Heart left ventricle (tissue), 13 donors: ENCODE data around the gene IQGAP2.

ENCODE experiments used
- CTCF ChIP-seq, 12 donors: fragments of 200-600 bp; sonication (generic) in 4 of 12; IDR thresholded peaks; one replicate each; pipeline versions ENCODE4 v1.5.0 to v1.8.0; 2018 to 2022; ENCODE audit warnings: antibody characterized with exemption in 12 of 12, mild to moderate bottlenecking in 5 of 12
- POLR2A ChIP-seq, 2 donors: fragments of 450-650 bp; IDR thresholded peaks; one replicate each; pipeline ENCODE4 v1.6.1; 2017; ENCODE audit warnings: antibody characterized with exemption in 2 of 2, mild to moderate bottlenecking in 2 of 2, moderate library complexity in 2 of 2
- donor health status: ischemic (EF 13 %, LVEDD 7.1; RV severe dilation, severe dysfunction).
- donor health status: DM: no; HTN: yes; CAD: no.
- donor health status: DM: no; HTN: no; CAD: no.
- donor health status: ischemic (EF 25% LVEDD 6.9; RV normal size, moderate dysfunction).
- donor health status: ischemic (EF 25% LVEDD 5.7; RV mildly dilated, moderate dysfunction).
- donor health status: ischemic (EF 35%, LVEDD 5.7; RV mildly dilated, moderate dysfunction).
- donor health status: nonischemic (EF 11% LVEDD 7.7; RV severe dilation, severe dysfunction).
- donor health status: DM: yes; HTN: yes; CAD: no.
- donor health status: PGD.
- donor health status: ischemic (EF 29% LVEDD 5.4; RV normal size, mild dysfunction).
- donor health status: nonischemic (EF 23%, LVEDD 6.1; RV moderate dilation, normal function).

DNA sequence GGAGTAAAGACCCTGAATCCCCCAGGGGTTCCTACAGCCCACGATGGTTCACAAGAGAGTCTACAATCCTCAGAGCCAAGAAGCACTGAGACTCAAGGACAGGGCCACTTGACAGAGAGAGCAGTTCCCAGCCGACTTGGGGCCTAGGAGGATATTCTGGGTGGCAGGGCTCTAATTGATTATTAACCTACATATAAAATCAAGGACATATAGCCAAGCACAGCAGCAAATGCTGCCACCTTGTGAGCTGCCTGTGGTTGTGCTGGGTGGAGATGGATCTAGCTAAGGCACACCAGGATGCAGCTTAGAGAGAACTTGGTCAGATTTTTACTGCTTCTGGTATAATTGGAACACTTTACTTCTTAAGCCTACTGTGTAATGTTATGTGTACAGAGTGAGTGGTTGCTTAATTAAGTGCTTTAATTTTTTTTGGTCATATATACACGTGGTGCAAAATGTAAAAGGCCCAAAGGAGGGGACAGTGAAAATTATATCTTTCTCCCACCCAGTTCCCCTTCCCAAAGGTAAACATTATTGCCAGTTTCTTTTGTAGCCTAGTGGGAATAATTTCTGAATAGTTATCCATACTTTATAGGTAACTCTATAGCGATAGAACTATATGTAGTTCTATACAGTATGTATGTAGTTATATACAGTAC lies 141.3 kb downstream of the IQGAP2 start:
- peak in 6 of 12 donors; percentile 9 to 41 (median 21) for TF ChIP-seq CTCF (IDR thresholded peaks at IDR 0.05)
- TF ChIP-seq POLR2A (IDR thresholded peaks at IDR 0.05) = no peak
